Measurements from ENCODE around the gene ERFL. TPM values are rescaled to one million over a fixed set of nuclear protein-coding genes. Genes with fewer than 3 reads are reported as not detected.
A peak's percentile ranks its signal among the peaks of the same experiment; 100 is the strongest.

Gene ERFL
- polyA plus RNA-seq, 3 donors: 0.06 to 0.21 (median 0.12) TPM

DNA sequence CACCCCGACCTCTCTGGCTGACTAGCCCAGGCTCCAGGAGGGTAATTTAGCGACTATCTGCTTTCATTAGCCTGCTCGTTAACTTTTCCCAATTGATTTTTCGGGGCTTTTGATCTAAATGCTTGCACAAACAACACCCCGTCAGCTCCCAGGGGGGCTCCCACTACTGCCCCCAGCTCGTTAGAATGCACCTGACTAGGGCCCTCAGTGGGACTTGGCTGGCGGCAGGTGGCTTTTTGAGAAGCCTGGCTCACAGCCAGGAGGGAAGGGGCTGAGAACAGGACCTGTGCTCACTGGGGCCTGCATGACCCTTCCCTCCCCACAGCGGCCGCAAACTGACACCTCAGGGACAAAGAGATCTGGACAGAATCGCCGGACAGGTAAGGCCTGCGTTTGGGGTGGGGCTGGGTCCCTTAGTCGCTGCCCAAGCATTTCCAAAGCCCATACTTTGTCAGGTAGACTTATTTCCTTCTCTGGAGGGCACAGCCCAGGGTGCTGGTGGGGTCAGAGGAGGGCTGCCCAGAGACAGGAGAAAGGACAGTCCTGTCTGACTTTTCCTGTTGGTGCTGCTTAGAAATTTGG is 58.8 kb downstream of the ERFL start:
- DNase-seq (ENCODE audit: extremely low read depth in 1 of 11, low read depth in 9 of 11, low spot score in 4 of 11): no peak

GRCh38 chr19:41868989-41869300 is 59.3 kb downstream of the ERFL start:
- DNase-seq (ENCODE audit: extremely low read depth in 1 of 11, low read depth in 9 of 11, low spot score in 4 of 11): no peak

DNA sequence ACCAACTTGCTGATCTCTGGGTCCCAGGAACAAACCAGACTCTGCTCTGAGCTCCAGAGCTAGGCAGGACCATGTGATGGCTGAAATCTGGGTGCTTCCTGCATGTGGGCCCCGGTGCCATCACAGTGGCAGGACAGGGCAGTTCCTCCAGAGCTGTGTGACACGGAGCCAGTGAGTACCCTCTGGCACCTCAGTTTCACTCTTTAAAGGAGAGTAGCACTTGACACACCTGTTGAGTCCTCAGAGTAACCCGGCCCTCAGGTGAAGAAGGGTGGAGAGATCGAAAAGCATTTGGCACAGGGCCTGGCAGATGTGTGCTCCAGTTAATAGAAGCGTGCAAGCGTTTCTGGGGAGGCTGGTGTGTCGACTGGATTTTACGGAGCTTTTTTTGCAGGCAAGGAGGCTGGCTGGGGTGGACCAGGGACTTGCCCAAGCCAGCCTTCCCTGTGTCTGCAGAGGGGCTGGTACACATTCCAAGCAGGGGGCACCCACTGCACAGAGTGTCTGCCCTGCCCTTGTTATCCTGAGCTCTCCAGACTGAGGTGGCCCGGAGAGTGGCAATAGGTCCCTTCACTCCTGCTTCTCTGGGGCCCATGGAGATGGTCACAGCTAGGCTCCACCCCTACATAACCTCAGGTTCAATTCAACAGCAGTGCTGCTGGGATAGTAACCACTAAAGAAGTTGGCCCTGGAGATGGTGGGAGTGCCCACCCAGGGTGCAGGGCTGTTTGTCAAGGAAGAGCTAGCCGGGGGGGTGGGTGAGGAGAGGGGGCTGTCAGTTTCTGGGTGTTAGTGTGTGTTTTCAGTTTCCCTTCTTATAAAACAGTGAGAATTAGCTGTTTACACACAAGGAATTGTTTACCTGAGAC is 59.9 kb downstream of the ERFL start:
- no peak for DNase-seq (ENCODE audit: extremely low read depth in 1 of 11, low read depth in 9 of 11, low spot score in 4 of 11)

DNA sequence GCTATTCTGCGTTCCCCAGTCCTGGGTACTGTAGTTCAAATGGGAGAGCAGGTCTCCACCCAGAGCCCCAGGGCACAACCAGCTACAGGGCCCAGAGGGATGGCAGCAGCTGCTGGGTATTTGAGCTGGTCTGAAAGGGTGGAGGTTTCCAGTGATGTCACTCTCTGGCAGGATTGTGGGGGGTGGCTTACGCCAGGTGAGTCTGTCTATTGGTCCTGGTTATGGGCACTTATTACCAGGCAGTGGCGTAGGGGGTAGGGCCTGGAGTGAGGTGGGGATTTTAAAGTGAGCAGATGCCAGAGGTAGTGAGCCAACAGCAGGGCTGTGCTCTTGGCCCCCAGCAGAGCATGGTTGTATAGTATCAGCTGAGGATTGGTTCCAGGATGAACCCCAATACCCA is 62.0 kb downstream of the ERFL start:
- no peak for DNase-seq (ENCODE audit: extremely low read depth in 1 of 11, low read depth in 9 of 11, low spot score in 4 of 11)

DNA sequence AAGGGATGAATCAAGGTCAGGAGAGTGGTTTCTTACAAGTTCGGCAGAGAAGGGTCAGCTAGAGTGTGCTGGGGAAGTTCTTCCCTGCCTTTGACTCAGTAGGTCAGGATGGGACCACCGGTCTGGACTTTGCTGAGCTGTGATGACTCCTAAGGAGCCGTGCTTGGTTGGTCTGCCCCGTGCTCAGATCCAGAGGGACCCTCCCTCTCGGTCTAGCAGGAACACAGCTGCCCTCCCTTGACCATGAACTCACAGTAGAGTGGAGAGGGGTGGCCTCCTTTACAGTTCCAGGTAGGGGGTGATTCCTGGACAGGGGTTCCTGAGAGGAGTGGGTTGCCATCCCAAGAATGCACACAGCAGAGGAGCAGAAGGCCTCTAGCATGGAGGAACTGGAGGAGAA is 63.9 kb downstream of the ERFL start:
- no peak for DNase-seq (ENCODE audit: extremely low read depth in 1 of 11, low read depth in 9 of 11, low spot score in 4 of 11)

DNA sequence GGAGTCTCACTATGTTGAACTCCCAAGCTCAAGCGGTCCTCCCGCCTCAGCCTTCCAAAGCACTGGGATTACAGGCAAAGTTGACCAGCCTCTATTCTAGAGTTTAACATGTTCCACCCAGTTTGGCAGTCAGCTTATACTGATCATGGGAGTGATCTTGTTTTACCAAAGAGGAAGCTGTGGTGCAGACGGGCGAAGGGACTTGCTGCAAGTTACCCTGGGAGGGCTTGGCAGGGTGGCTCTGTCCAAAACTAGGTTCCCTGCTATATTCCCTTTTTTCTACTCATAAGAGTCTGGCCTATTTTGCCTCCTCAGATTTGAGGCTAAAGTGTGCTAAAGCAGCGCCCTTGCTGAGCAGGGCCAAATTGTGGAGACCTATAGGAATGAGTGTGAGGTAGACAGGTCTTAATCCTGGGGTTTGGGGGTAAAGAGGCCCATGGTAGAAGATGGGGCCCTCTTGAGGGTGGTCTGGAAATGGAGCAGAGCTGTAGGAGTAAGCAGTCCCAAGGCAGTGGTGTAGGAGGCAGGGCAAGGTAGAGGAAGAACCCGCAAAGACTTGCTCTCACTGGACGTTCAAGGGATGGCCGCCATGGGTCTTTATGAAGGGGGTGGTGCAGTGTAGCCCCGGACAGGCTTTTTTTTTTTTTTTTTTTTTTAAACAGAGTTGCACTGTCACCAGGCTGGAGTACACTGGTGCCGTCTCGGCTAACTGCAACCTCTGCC is 64.9 kb downstream of the ERFL start:
- no peak for DNase-seq (ENCODE audit: extremely low read depth in 1 of 11, low read depth in 9 of 11, low spot score in 4 of 11)

GRCh38 chr19:41862445-41862986 is 65.7 kb downstream of the ERFL start:
- DNase-seq (ENCODE audit: extremely low read depth in 1 of 11, low read depth in 9 of 11, low spot score in 4 of 11): no peak

GRCh38 chr19:41861846-41862245 is 66.4 kb downstream of the ERFL start:
- DNase-seq (ENCODE audit: extremely low read depth in 1 of 11, low read depth in 9 of 11, low spot score in 4 of 11): no peak

DNA sequence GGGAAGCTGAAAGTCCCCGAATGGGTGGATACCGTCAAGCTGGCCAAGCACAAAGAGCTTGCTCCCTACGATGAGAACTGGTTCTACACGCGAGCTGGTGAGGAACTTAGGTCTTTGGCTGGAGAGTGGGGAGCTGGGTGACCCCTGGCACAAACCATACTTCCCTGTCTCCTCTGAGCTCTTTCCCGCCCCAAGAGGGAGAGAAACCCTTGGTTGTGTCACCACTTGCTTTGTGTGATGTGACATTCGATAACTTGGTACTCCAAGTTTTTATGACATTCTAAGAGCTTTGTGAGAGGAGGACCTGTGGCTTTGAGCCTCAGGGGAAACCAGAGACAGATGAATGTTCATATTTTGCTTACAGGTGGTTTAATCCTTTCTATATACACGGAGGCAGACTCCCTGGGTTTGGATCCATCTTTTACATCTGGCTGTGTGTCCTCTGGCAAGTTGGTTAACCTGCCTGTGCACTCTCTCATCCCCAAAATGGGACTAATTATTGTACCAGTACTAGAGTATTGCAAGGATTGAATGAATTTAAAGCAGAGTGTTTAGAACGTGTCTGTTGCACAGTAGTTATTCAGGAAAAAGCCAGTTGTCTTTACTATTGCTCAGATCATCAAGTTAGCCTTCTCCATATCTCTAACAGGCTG is 67.0 kb downstream of the ERFL start:
- no peak for DNase-seq (ENCODE audit: extremely low read depth in 1 of 11, low read depth in 9 of 11, low spot score in 4 of 11)

GRCh38 chr19:41860419-41861115 is 67.7 kb downstream of the ERFL start:
- DNase-seq (ENCODE audit: extremely low read depth in 1 of 11, low read depth in 9 of 11, low spot score in 4 of 11): no peak

- DNase-seq (ENCODE audit: extremely low read depth in 1 of 11, low read depth in 9 of 11, low spot score in 4 of 11): peak; percentile 98 to 100 (median 99)
These were observed 68.4 kb downstream of the ERFL start, which contains the start of gene RPS19 for GRCh38 chr19:41859618-41860418. Gene RPS19 (plus strand): TSS chr19:41860255. CDS start chr19:41860775, 520 bp downstream.

DNA sequence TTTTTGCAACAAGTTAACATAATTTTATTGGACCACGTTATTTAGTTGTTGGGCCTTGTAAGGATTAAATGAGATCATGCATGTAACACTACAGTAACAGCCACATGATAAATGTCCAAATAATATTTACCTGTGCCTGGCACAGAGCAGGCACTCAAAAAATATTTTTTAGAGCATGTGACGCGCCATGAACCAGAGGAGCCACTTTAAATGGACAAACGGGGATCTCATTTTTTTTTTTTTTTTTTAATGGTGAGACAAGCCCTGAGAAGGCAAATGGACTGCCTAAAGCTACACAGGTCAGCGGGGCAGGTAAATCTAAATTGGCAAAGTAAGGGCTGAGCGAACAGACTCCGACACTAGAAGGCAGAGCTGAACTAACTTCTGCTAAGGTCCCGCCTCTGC is 69.0 kb downstream of the ERFL start:
- no peak for DNase-seq (ENCODE audit: extremely low read depth in 1 of 11, low read depth in 9 of 11, low spot score in 4 of 11)

Other genes with a start within 250 kb of the ERFL start
- not detected for gene CEACAM7, start 240.2 kb downstream of the ERFL start, polyA plus RNA-seq (ENCODE audit: insufficient read length in 3 of 3)
- under 1 TPM in 1 of 3 donors, not detected in 2; 0.23 TPM for gene CEACAM5, start 219.8 kb downstream of the ERFL start, polyA plus RNA-seq (ENCODE audit: insufficient read length in 3 of 3)
- under 1 TPM; 0.06 to 0.22 (median 0.17) TPM for gene CEACAM6, start 172.9 kb downstream of the ERFL start, polyA plus RNA-seq (ENCODE audit: insufficient read length in 3 of 3)
- under 1 TPM in 2 of 3 donors, not detected in 1; 0.09 to 0.15 TPM for gene CEACAM3, start 131.9 kb downstream of the ERFL start, polyA plus RNA-seq (ENCODE audit: insufficient read length in 3 of 3)
- gene LYPD4, start 83.8 kb downstream of the ERFL start, polyA plus RNA-seq (ENCODE audit: insufficient read length in 3 of 3): not detected
- not detected for gene DMRTC2, start 83.4 kb downstream of the ERFL start, polyA plus RNA-seq (ENCODE audit: insufficient read length in 3 of 3)
- gene RPS19, start 68.2 kb downstream of the ERFL start, polyA plus RNA-seq (ENCODE audit: insufficient read length in 3 of 3): 1,000 to 10,000 TPM; 1,302 to 1,867 (median 1,631) TPM
- 1 to 10 TPM in 2 of 3 donors, under 1 TPM in 1; 0.53 to 1.7 (median 1.6) TPM for gene CD79A, start 51.2 kb downstream of the ERFL start, polyA plus RNA-seq (ENCODE audit: insufficient read length in 3 of 3)
- 10 to 100 TPM; 40.1 to 63.7 (median 50.7) TPM for gene ARHGEF1, start 45.3 kb downstream of the ERFL start, polyA plus RNA-seq (ENCODE audit: insufficient read length in 3 of 3)
- gene RABAC1, start 30.9 kb upstream of the ERFL start, polyA plus RNA-seq (ENCODE audit: insufficient read length in 3 of 3): 10 to 100 TPM; 47.5 to 85.4 (median 81.1) TPM
- gene ATP1A3, start 65.8 kb upstream of the ERFL start, polyA plus RNA-seq (ENCODE audit: insufficient read length in 3 of 3): under 1 TPM in 2 of 3 donors, not detected in 1; 0.39 to 0.99 TPM
- gene GRIK5, start 141.8 kb upstream of the ERFL start, polyA plus RNA-seq (ENCODE audit: insufficient read length in 3 of 3): 10 to 100 TPM; 19.0 to 33.6 (median 23.2) TPM
- gene ZNF574, start 147.7 kb upstream of the ERFL start, polyA plus RNA-seq (ENCODE audit: insufficient read length in 3 of 3): 10 to 100 TPM; 11.2 to 18.4 (median 15.4) TPM
- 1 to 10 TPM in 1 of 3 donors, under 1 TPM in 2; 0.67 to 1.3 (median 0.92) TPM for gene POU2F2, start 204.0 kb upstream of the ERFL start, polyA plus RNA-seq (ENCODE audit: insufficient read length in 3 of 3)